GM21381 (cell line): Measurements from ENCODE around the gene ALDH8A1.

ENCODE experiments used
- ATAC-seq: cut with Tn5 transposase; IDR thresholded peaks from one replicate; pipeline ENCODE4 v1.9.1; 2021; ENCODE audit warnings: mild to moderate bottlenecking, moderate library complexity; ENCODE audit not compliant: unreplicated experiment

Gene ALDH8A1

DNA sequence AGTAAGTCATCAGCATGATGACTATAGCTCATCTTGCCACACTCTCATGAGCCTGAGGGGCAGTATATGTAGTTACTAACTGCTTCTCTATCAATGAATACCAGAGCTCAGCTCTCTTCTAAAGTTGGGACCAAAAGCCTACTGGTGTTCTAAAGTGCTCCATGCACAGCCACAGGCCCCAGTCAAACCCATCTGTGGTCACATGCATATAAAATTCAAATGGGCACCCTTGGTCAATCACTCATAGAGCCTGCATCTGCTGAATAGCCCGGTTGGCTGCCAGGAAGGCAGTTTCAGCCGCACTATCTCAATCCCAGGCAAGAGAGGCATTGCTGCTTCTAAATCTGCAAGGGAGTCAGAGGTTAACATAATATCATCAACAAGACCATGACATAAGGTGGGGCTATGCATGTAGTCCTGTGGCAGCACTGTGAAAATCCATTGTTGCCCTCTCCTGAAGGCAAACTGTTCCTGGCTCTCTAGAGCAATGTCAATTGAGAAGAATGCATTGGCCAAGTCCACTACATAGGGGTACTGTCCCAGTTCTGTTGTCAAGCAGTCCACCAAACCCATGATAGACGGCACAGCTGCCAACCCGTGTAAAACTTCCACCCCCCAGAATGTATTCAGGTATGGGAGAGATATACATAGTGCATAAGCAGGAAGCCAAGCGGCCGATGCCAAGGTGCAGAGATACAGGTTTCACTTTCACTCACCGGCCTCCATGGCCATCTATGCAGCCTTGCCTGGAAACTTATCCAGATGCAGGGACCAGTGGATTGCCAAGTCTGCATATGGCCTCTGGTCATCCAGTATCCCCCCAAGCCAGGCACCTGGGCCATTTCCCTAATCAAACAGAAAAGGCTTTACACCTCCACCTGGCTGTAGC is 76.2 kb downstream of the ALDH8A1 start:
- ATAC-seq = peak; percentile 39

DNA sequence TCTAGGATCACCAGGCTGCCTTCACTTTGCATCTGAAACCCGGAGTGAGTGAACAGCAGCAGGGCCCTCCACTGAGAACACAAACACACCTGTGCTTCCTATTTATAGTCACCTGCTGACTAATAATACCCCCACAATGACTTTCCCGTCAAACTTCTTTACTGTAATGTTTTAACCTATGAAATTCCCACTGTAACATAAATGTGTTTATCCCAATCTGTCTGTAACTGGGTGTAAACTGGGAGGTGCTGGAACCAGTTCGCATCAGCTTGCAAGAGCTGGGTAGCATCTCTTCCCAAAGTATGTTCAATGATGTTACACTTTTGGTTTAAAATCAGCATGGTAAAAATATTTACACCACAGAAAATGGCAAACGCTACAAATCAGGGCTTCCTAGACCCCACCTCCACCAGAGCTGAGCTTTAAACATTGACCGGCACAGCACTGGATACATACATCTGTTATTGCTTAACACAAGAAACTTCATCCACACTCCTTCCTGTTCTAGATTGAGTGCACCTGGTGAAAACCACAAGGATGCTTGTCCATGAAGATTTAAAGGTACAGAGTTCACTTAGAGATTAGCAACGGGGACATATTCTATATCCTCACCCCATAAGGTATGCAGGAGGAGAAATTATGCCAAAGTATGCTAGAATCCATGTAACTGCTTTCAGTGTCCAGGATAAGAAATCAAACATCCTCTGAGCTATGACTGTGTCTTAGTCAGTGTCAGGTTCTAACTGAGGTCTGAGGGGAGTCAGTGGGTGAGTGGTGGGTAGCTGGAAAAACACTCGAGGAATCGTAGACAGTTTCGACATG is 79.0 kb downstream of the ALDH8A1 start:
- peak; percentile 86 for ATAC-seq

DNA sequence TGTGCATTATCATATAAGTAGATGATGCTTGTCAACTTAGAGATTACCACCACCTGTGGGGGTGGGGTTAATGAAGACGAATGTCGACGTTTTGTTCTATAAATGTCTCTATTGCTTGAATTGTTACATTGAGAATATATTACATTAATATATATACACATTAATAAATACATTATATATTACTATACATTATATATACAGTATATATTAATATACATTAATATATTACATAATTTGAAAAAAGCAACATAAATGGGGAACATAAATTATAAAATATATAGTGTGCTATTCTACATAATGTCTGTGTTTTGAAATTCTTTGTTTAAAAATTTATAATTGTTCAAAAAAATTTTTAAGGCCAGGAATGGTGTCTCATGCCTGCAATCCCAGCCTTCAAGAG is 81.1 kb downstream of the ALDH8A1 start:
- ATAC-seq = no peak
